ENCODE data around the gene ACTN4. TPM values are rescaled to one million over a fixed set of nuclear protein-coding genes. Genes with fewer than 3 reads are reported as not detected.

ACTN4 gene
- total RNA-seq, 1 experiment from 2014 or later: 506 TPM

- TF ChIP-seq, protein P1, sequence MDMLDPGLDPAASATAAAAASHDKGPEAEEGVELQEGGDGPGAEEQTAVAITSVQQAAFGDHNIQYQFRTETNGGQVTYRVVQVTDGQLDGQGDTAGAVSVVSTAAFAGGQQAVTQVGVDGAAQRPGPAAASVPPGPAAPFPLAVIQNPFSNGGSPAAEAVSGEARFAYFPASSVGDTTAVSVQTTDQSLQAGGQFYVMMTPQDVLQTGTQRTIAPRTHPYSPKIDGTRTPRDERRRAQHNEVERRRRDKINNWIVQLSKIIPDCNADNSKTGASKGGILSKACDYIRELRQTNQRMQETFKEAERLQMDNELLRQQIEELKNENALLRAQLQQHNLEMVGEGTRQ (CRISPR knock-in tag; IDR thresholded peaks at IDR 0.05): no peak
- TF ChIP-seq, protein P2, sequence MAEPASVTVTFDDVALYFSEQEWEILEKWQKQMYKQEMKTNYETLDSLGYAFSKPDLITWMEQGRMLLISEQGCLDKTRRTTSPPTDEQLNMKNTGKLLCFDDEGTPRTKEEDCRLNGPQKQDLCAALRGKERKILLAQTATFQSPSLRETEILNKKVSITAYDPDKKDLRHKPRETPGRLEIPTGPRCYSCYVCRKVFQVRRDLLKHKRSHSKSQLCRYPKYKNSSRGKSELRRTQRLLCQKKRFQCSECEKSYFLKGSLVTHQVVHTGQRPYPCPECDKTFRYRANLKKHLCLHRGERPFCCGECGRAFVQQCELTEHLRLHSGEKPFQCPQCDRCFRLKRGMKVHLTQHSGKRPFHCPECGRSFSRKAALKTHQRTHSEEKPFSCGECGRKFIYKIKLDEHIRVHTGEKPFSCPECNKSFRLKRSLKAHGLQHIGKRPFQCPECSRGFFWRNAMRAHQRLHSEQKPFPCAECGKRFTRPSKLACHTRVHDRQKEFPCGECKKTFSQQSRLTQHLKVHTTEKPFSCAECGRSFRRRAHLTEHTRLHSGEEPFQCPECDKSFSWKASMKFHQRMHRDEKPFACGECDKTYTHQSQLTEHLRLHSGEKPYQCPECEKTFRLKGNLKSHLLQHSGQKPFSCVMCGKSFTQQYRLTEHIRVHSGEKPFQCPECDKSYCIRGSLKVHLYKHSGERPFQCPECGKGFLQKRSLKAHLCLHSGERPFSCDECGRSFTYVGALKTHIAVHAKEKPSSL (CRISPR knock-in tag; conservative IDR thresholded peaks at IDR 0.05): no peak
Observed at GRCh38 chr19:38642176-38642575, 5.3 kb upstream of the ACTN4 start (continued).

DNA sequence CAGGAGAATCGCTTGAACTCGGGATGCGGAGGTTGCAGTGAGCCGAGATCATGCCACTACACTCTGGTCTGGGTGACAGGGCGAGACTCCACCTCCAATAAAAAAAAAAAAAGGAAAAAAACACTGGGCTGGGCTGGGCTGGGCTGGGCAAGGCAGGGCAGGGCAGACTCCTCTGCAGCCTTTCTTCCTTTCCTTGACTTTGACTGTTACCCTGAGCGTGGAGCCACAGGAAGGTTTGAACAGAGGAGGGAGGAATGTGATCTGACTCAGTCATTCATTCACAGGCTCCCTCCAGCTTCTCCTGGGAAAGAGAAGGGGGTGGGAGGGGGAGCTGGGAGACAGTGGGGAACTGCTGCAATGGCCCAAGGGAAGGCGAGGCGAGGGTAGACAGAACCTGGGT, 2.7 kb upstream of the ACTN4 start:
- Mint-ChIP-seq H3K27ac (0 out of 2 replicates have a peak overlapping the region, but pooled peaks have one; percentile 90), H3K36me3 (no peaks in the 10 kb centered on the region), H3K27me3 (ENCODE audit: low read depth) (no peaks in the 10 kb centered on the region), H3K4me1 (peaks cover 33% of the 10 kb centered on the region), H3K9me3 (no peaks in the 10 kb centered on the region), H3K4me3 (no peak overlapping the region)
- no peak for DNase-seq (ENCODE audit: low spot score)
- ChIA-PET CTCF (interaction anchor here (0.8 to 7.0 kb wide), 4 partner anchors 9 to 408 kb away, joined by 3 to 101 read pairs (median 4); no protein-coding TSS in a partner anchor), POLR2A (no interaction called here)
- ATAC-seq: no peak
- TF ChIP-seq, protein P3, sequence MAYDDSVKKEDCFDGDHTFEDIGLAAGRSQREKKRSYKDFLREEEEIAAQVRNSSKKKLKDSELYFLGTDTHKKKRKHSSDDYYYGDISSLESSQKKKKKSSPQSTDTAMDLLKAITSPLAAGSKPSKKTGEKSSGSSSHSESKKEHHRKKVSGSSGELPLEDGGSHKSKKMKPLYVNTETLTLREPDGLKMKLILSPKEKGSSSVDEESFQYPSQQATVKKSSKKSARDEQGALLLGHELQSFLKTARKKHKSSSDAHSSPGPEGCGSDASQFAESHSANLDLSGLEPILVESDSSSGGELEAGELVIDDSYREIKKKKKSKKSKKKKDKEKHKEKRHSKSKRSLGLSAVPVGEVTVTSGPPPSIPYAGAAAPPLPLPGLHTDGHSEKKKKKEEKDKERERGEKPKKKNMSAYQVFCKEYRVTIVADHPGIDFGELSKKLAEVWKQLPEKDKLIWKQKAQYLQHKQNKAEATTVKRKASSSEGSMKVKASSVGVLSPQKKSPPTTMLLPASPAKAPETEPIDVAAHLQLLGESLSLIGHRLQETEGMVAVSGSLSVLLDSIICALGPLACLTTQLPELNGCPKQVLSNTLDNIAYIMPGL (CRISPR knock-in tag; IDR thresholded peaks at IDR 0.05): no peak
- peak; percentile 58; the same call in 1 of the 2 replicates for TF ChIP-seq ZNF121 (CRISPR knock-in tag; IDR thresholded peaks at IDR 0.05)

- H3K4me1 Mint-ChIP-seq: peaks cover 58% of the 10 kb centered on the region
- DNase-seq (ENCODE audit: low spot score) (no peak), ATAC-seq (no peak)
- ChIA-PET POLR2A (interaction anchor here (0.5 to 4.6 kb wide), 12 partner anchors 11 to 260 kb away, joined by 3 to 44 read pairs (median 7); partner anchors contain the start of genes EIF3K and GGN), CTCF (interaction anchor here (0.5 to 7.0 kb wide), 18 partner anchors 12 to 460 kb away, joined by 3 to 101 read pairs (median 4); partner anchors contain the start of genes EIF3K, FAM98C, GGN and MRPS12)
- no peaks in the 10 kb centered on the region for H3K36me3 Mint-ChIP-seq
- no peaks in the 10 kb centered on the region for H3K9me3 Mint-ChIP-seq
- peak overlapping the region; percentile 93 for H3K27ac Mint-ChIP-seq
- H3K27me3 Mint-ChIP-seq (ENCODE audit: low read depth): no peaks in the 10 kb centered on the region
- TF ChIP-seq GABPB1 (CRISPR knock-in tag; IDR thresholded peaks at IDR 0.05): no peak
- TF ChIP-seq, protein P4, sequence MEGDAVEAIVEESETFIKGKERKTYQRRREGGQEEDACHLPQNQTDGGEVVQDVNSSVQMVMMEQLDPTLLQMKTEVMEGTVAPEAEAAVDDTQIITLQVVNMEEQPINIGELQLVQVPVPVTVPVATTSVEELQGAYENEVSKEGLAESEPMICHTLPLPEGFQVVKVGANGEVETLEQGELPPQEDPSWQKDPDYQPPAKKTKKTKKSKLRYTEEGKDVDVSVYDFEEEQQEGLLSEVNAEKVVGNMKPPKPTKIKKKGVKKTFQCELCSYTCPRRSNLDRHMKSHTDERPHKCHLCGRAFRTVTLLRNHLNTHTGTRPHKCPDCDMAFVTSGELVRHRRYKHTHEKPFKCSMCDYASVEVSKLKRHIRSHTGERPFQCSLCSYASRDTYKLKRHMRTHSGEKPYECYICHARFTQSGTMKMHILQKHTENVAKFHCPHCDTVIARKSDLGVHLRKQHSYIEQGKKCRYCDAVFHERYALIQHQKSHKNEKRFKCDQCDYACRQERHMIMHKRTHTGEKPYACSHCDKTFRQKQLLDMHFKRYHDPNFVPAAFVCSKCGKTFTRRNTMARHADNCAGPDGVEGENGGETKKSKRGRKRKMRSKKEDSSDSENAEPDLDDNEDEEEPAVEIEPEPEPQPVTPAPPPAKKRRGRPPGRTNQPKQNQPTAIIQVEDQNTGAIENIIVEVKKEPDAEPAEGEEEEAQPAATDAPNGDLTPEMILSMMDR (IDR thresholded peaks at IDR 0.05): no peak
- TF ChIP-seq MAX (CRISPR knock-in tag; IDR thresholded peaks at IDR 0.05): 0 out of 2 replicates have a peak, but pooled peaks have one; percentile 3
- H3K4me3 Mint-ChIP-seq: peak overlapping the region; percentile 94
Observed at GRCh38 chr19:38647966-38648768, 718 bp downstream of the ACTN4 start.

DNA sequence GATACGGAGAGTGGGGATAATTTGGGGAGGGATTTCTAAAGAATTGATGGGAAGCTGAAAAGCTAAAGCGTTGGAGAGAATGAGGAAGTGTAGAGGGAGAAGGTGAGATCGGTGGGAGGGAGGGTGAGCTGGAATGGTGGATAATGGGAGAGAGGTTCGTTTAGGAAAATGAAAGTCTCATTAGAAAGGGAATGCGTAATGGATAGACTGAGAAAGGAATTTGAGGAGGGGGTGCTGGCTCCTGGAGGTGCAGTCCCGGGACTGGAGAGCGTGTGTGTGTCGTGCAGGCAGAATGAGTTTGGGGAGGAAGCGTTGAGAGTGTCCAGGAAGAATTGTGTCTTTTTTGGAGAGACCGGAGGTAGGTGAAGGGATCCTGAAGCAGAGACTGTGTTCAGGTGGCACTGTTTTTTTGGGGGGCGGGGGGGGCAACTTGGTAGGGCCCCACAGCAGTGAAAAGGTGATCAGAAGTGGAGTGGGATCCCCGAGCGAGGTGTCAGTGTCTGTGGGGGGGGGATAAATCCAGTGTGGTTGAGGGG, 1.4 kb downstream of the ACTN4 start:
- ChIA-PET POLR2A (interaction anchor here (0.5 to 4.6 kb wide), 6 partner anchors 14 to 252 kb away, joined by 4 to 44 read pairs (median 16); no protein-coding TSS in a partner anchor), CTCF (interaction anchor here (1.4 to 7.0 kb wide), 6 partner anchors 13 to 281 kb away, joined by 3 to 101 read pairs (median 11); partner anchors contain the start of genes FAM98C, MRPS12 and SARS2)
- H3K9me3 Mint-ChIP-seq: no peaks in the 10 kb centered on the region
- 0 out of 2 replicates have a peak, but pooled peaks cover under 1% of the 10 kb centered on the region for H3K36me3 Mint-ChIP-seq
- peak overlapping the region; percentile 93 for H3K27ac Mint-ChIP-seq
- ATAC-seq (no peak), DNase-seq (ENCODE audit: low spot score) (no peak)
- peaks cover 65% of the 10 kb centered on the region for H3K4me1 Mint-ChIP-seq
- TF ChIP-seq, protein P5, sequence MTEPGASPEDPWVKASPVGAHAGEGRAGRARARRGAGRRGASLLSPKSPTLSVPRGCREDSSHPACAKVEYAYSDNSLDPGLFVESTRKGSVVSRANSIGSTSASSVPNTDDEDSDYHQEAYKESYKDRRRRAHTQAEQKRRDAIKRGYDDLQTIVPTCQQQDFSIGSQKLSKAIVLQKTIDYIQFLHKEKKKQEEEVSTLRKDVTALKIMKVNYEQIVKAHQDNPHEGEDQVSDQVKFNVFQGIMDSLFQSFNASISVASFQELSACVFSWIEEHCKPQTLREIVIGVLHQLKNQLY (CRISPR knock-in tag; IDR thresholded peaks at IDR 0.05): no peak
- no peaks in the 10 kb centered on the region for H3K27me3 Mint-ChIP-seq (ENCODE audit: low read depth)
- peak overlapping the region; percentile 94 for H3K4me3 Mint-ChIP-seq
